Mesendoderm (in vitro differentiated cells): ENCODE data around the gene AGPAT2.

Experiments
- DNase-seq: peaks from one replicate; pipeline ENCODE4 v3.0.0; 2013
- H2AK5ac ChIP-seq: 2 replicates; pipeline ENCODE4 v1.6.1; 2013; ENCODE audit warnings: low read length, inconsistent platforms
- H2BK120ac ChIP-seq: 2 replicates; pipeline ENCODE4 v1.6.1; 2013; ENCODE audit warnings: low read depth, mild to moderate bottlenecking, low read length, moderate library complexity, mixed read lengths
- H2BK15ac ChIP-seq: replicated peaks from 2 replicates; pipeline ENCODE4 v1.6.1; 2013; ENCODE audit warnings: low read depth, mild to moderate bottlenecking, moderate library complexity
- H2BK5ac ChIP-seq: 2 replicates; pipeline ENCODE4 v1.6.1; 2013; ENCODE audit warnings: low read length, inconsistent platforms
- H3K18ac ChIP-seq: 2 replicates; pipeline ENCODE4 v1.6.1; 2013; ENCODE audit warnings: mild to moderate bottlenecking, low read length, mixed read lengths
- H3K23ac ChIP-seq: one replicate; pipeline ENCODE4 v1.6.1; 2013; ENCODE audit warnings: low read length
- H3K27ac ChIP-seq: 2 replicates; pipeline ENCODE4 v1.5.1; 2013; ENCODE audit warnings: low read depth, mild to moderate bottlenecking, inconsistent platforms, low read length, moderate library complexity
- H3K27me3 ChIP-seq: 2 replicates; pipeline ENCODE4 v1.6.1; 2013; ENCODE audit warnings: low read length, control low read depth, mild to moderate bottlenecking, inconsistent platforms; ENCODE audit not compliant: insufficient read depth, poor library complexity
- H3K36me3 ChIP-seq: 2 replicates; pipeline ENCODE4 v1.6.1; 2013; ENCODE audit warnings: low read length, inconsistent platforms; ENCODE audit not compliant: control insufficient read depth, insufficient read depth
- H3K4ac ChIP-seq: one replicate; pipeline ENCODE4 v1.6.1; 2013; ENCODE audit warnings: low read depth, mild to moderate bottlenecking, low read length, moderate library complexity
- H3K4me1 ChIP-seq: 2 replicates; pipeline ENCODE4 v1.6.1; 2013; ENCODE audit warnings: low read depth, low read length, inconsistent platforms; ENCODE audit not compliant: control insufficient read depth
- H3K4me2 ChIP-seq: 2 replicates; pipeline ENCODE4 v1.6.1; 2013; ENCODE audit warnings: low read length
- H3K4me3 ChIP-seq: 2 replicates; pipeline ENCODE4 v1.5.1; 2013; ENCODE audit warnings: mild to moderate bottlenecking, low read length
- H3K56ac ChIP-seq: one replicate; pipeline ENCODE4 v1.6.1; 2013; ENCODE audit warnings: low read length
- H3K79me1 ChIP-seq: 2 replicates; pipeline ENCODE4 v1.6.1; 2013; ENCODE audit warnings: low read length, inconsistent platforms
- H3K79me2 ChIP-seq: 2 replicates; pipeline ENCODE4 v1.6.1; 2013; ENCODE audit warnings: mild to moderate bottlenecking, low read length; ENCODE audit not compliant: control insufficient read depth, insufficient read depth
- H3K9ac ChIP-seq: 2 replicates; pipeline ENCODE4 v1.6.1; 2013; ENCODE audit warnings: low read length, inconsistent platforms
- H4K5ac ChIP-seq: one replicate; pipeline ENCODE4 v1.6.1; 2013; ENCODE audit warnings: low read length
- H4K8ac ChIP-seq: one replicate; pipeline ENCODE4 v1.6.1; 2013; ENCODE audit warnings: low read depth, mild to moderate bottlenecking, control low read depth, low read length, moderate library complexity
- WGBS: extraction: QIAGEN DNeasy Blood & Tissue Kit; methylation state at CpG from one replicate; pipeline ENCODE4 v1.1.7; 2013; ENCODE audit warnings: low lambda C conversion rate, missing lambda C conversion rate; ENCODE audit not compliant: insufficient coverage; ENCODE audit errors: extremely low coverage; 5-methylcytosine and 5-hydroxymethylcytosine counted together

AGPAT2 gene

GRCh38 chr9:136718345-136719194, 31.3 kb upstream of the AGPAT2 start:
- Histone ChIP-seq H3K27ac (no peak overlapping the region), H3K36me3 (no peaks in the 10 kb centered on the region), H3K27me3 (no peaks in the 10 kb centered on the region), H3K4me1 (peaks cover 2% of the 10 kb centered on the region), H3K9ac (no peak overlapping the region), H4K8ac (no peak overlapping the region), H3K79me1 (peaks cover 3% of the 10 kb centered on the region), H4K5ac (no peak overlapping the region), H3K4me3 (no peak overlapping the region), H3K4me2 (no peak overlapping the region), H3K4ac (no peak overlapping the region), H3K23ac (no peak overlapping the region), H3K56ac (no peak overlapping the region), H2BK5ac (no peak overlapping the region), H2BK120ac (no peak overlapping the region), H3K79me2 (peaks cover 2% of the 10 kb centered on the region), H3K18ac (no peak overlapping the region), H2BK15ac (no peak overlapping the region), H2AK5ac (no peak overlapping the region)
- WGBS: no CpG with 5 or more reads among the region's 20 CpGs
- DNase-seq: no peak

GRCh38 chr9:136717399-136717798, 30.1 kb upstream of the AGPAT2 start:
- no peak overlapping the region for H3K4me2 ChIP-seq
- no peaks in the 10 kb centered on the region for H3K27me3 ChIP-seq
- peaks cover 4% of the 10 kb centered on the region for H3K4me1 ChIP-seq
- no peak overlapping the region for H4K5ac ChIP-seq
- H3K36me3 ChIP-seq: no peaks in the 10 kb centered on the region
- H3K9ac ChIP-seq: no peak overlapping the region
- H3K4ac ChIP-seq: no peak overlapping the region
- no peak overlapping the region for H2BK120ac ChIP-seq
- no peak overlapping the region for H2AK5ac ChIP-seq
- H2BK5ac ChIP-seq: no peak overlapping the region
- no peak overlapping the region for H3K4me3 ChIP-seq
- no peak overlapping the region for H3K23ac ChIP-seq
- DNase-seq: no peak
- H3K27ac ChIP-seq: no peak overlapping the region
- no peak overlapping the region for H3K56ac ChIP-seq
- peaks cover 5% of the 10 kb centered on the region for H3K79me1 ChIP-seq
- H2BK15ac ChIP-seq: no peak overlapping the region
- H3K18ac ChIP-seq: no peak overlapping the region
- H3K79me2 ChIP-seq: peaks cover 4% of the 10 kb centered on the region
- WGBS: no CpG with 5 or more reads among the region's 16 CpGs
- H4K8ac ChIP-seq: no peak overlapping the region

- H3K23ac ChIP-seq: no peak overlapping the region
- H3K4me3 ChIP-seq: no peak overlapping the region
- H3K4me2 ChIP-seq: no peak overlapping the region
- H3K79me1 ChIP-seq: peaks cover 5% of the 10 kb centered on the region
- no CpG with 5 or more reads among the region's 8 CpGs for WGBS
- H4K5ac ChIP-seq: no peak overlapping the region
- H3K36me3 ChIP-seq: no peaks in the 10 kb centered on the region
- peaks cover 4% of the 10 kb centered on the region for H3K4me1 ChIP-seq
- H3K27ac ChIP-seq: no peak overlapping the region
- no peak overlapping the region for H2BK15ac ChIP-seq
- H4K8ac ChIP-seq: no peak overlapping the region
- H3K18ac ChIP-seq: no peak overlapping the region
- peaks cover 4% of the 10 kb centered on the region for H3K79me2 ChIP-seq
- no peak for DNase-seq
- H3K56ac ChIP-seq: no peak overlapping the region
- H3K4ac ChIP-seq: no peak overlapping the region
- H2BK120ac ChIP-seq: no peak overlapping the region
- no peak overlapping the region for H2AK5ac ChIP-seq
- no peak overlapping the region for H2BK5ac ChIP-seq
- H3K27me3 ChIP-seq: no peaks in the 10 kb centered on the region
- no peak overlapping the region for H3K9ac ChIP-seq
Measured at GRCh38 chr9:136714893-136715274, 27.6 kb upstream of the AGPAT2 start.

- Histone ChIP-seq H3K4me3 (no peak overlapping the region), H3K27me3 (no peaks in the 10 kb centered on the region), H3K18ac (no peak overlapping the region), H2BK15ac (no peak overlapping the region), H3K4me2 (no peak overlapping the region), H4K5ac (no peak overlapping the region), H3K79me1 (peaks cover 5% of the 10 kb centered on the region), H2AK5ac (no peak overlapping the region), H3K4me1 (peaks cover 4% of the 10 kb centered on the region), H3K56ac (no peak overlapping the region), H2BK120ac (no peak overlapping the region), H2BK5ac (no peak overlapping the region), H3K36me3 (no peaks in the 10 kb centered on the region), H3K27ac (no peak overlapping the region), H3K79me2 (peaks cover 4% of the 10 kb centered on the region), H3K23ac (no peak overlapping the region), H3K9ac (no peak overlapping the region), H3K4ac (no peak overlapping the region), H4K8ac (no peak overlapping the region)
- WGBS: no CpG with 5 or more reads among the region's 17 CpGs
- no peak for DNase-seq
Measured at GRCh38 chr9:136714096-136714892, 27.0 kb upstream of the AGPAT2 start.

GRCh38 chr9:136713550-136713949, 26.3 kb upstream of the AGPAT2 start:
- no peak overlapping the region for H2AK5ac ChIP-seq
- peak overlapping the region; percentile 83 for H3K9ac ChIP-seq
- H2BK120ac ChIP-seq: no peak overlapping the region
- no peak overlapping the region for H3K23ac ChIP-seq
- H4K8ac ChIP-seq: no peak overlapping the region
- no peak overlapping the region for H3K27ac ChIP-seq
- no peak overlapping the region for H2BK15ac ChIP-seq
- H2BK5ac ChIP-seq: no peak overlapping the region
- no peaks in the 10 kb centered on the region for H3K27me3 ChIP-seq
- H3K56ac ChIP-seq: peak overlapping the region; percentile 86
- peak overlapping the region; percentile 78 for H3K4me2 ChIP-seq
- no CpG with 5 or more reads among the region's 8 CpGs for WGBS
- no peak overlapping the region for H3K4ac ChIP-seq
- DNase-seq: no peak
- H3K36me3 ChIP-seq: no peaks in the 10 kb centered on the region
- H3K18ac ChIP-seq: no peak overlapping the region
- H3K4me3 ChIP-seq: no peak overlapping the region
- no peak overlapping the region for H4K5ac ChIP-seq
- peaks cover 4% of the 10 kb centered on the region for H3K4me1 ChIP-seq
- H3K79me2 ChIP-seq: peaks cover 4% of the 10 kb centered on the region
- H3K79me1 ChIP-seq: peaks cover 5% of the 10 kb centered on the region
